OCI-LY7 (cell line): ENCODE results near the gene PRB4. TPM values are rescaled to one million over a fixed set of nuclear protein-coding genes. Genes with fewer than 3 reads are reported as not detected.

Source experiments
- BruUV-seq: library from RNA; stranded (reverse); fragments of 400-500 nt; replicated peaks from 2 replicates; lab custom pipeline; 2021; lab: Mats Ljungman, UMichigan
- CTCF ChIA-PET: fragments of 300-600 bp; sonication (Branson Sonifier 250); formaldehyde crosslinking; loops from one replicate; lab custom pipeline; 2022; ENCODE audit warnings: antibody characterized with exemption; ENCODE audit not compliant: unreplicated experiment; lab: Charles Lee
- POLR2A ChIA-PET: fragments of 300-600 bp; sonication (Branson Sonifier 250); formaldehyde crosslinking; loops from one replicate; lab custom pipeline; 2022; ENCODE audit warnings: antibody characterized with exemption; lab: Charles Lee
- DNase-seq: peaks from one replicate; pipeline ENCODE4 v3.0.0-alpha.2; 2015; ENCODE audit warnings: low spot score
- H2AFZ ChIP-seq: fragments of 200-600 bp; sonication (generic), shearing (Covaris generic); 2 replicates; pipeline ENCODE4 v1.6.1; 2014; ENCODE audit warnings: mild to moderate bottlenecking, antibody characterized with exemption, low read length, moderate library complexity
- H3K27ac ChIP-seq: fragments of 200-600 bp; sonication (generic); 2 replicates; pipeline ENCODE4 v1.5.1; 2014; ENCODE audit warnings: mixed run types, low read depth, mild to moderate bottlenecking, moderate library complexity, low read length, inconsistent platforms; ENCODE audit not compliant: poor library complexity, severe bottlenecking
- H3K36me3 ChIP-seq: fragments of 200-600 bp; sonication (generic); 2 replicates; pipeline ENCODE4 v1.6.1; 2014; ENCODE audit warnings: mild to moderate bottlenecking, antibody characterized with exemption, low read length, moderate library complexity, mixed read lengths; ENCODE audit not compliant: insufficient read depth
- H3K4me1 ChIP-seq: fragments of 200-600 bp; sonication (generic); 2 replicates; pipeline ENCODE4 v1.5.1; 2014; ENCODE audit warnings: mild to moderate bottlenecking, low read length; ENCODE audit not compliant: insufficient read depth, poor library complexity, severe bottlenecking
- H3K4me2 ChIP-seq: fragments of 200-600 bp; sonication (generic); 2 replicates; pipeline ENCODE4 v1.6.1; 2014; ENCODE audit warnings: mild to moderate bottlenecking, low read length
- H3K4me3 ChIP-seq: fragments of 200-600 bp; sonication (generic); 2 replicates; pipeline ENCODE4 v1.5.1; 2014; ENCODE audit warnings: mild to moderate bottlenecking, low read depth, low read length; ENCODE audit not compliant: poor library complexity, severe bottlenecking
- H3K79me2 ChIP-seq: fragments of 200-600 bp; sonication (generic); 2 replicates; pipeline ENCODE4 v1.6.1; 2016; ENCODE audit warnings: low read depth, mild to moderate bottlenecking, low read length, moderate library complexity, mixed read lengths; ENCODE audit not compliant: insufficient read depth
- H3K9me2 ChIP-seq: fragments of 200-600 bp; sonication (generic); 2 replicates; pipeline ENCODE4 v1.6.1; 2016; ENCODE audit warnings: mild to moderate bottlenecking, low read length, mixed read lengths; ENCODE audit not compliant: insufficient read depth
- H3K9me3 ChIP-seq: fragments of 200-600 bp; sonication (generic); 2 replicates; pipeline ENCODE4 v1.6.1; 2014; ENCODE audit warnings: mild to moderate bottlenecking, mixed run types, low read length, mixed read lengths
- H4K20me1 ChIP-seq: fragments of 200-600 bp; sonication (generic); 2 replicates; pipeline ENCODE4 v1.6.1; 2014; ENCODE audit warnings: mild to moderate bottlenecking, antibody characterized with exemption, low read length, moderate library complexity, mixed read lengths; ENCODE audit not compliant: insufficient read depth
- EZH2phosphoT487 ChIP-seq: fragments of 200-600 bp; sonication (generic); IDR thresholded peaks from 2 replicates; pipeline ENCODE4 v1.6.1; 2018; ENCODE audit warnings: low read depth, borderline replicate concordance, mild to moderate bottlenecking, mixed run types, antibody characterized with exemption, low read length, moderate library complexity, mixed read lengths
- intact Hi-C: fragments of 100-400 bp; cut with micrococcal nuclease; formaldehyde crosslinking; loops from one replicate; pipeline ENCODE4 v1.10.0; 2022; ENCODE audit not compliant: unreplicated experiment
- total RNA-seq, 2 experiments: library from RNA; depleted of rRNA in 1 of 2; stranded (reverse); fragments of >200 nt in 1 of 2; shearing (Covaris generic) in 1 of 2; gene quantifications; 2 replicates each; pipeline ENCODE4 v1.2.3, GENCODE V29; 2014 to 2022
- TF ChIP-seq, protein P1 (sequence below): fragments of 200-600 bp; sonication (generic); conservative IDR thresholded peaks from 2 replicates; pipeline ENCODE4 v1.5.1; 2014; ENCODE audit warnings: mild to moderate bottlenecking, antibody characterized with exemption, low read length, moderate library complexity, mixed read lengths

PRB4 gene
- total RNA-seq, 2 experiments from 2014 or later = not detected

DNA sequence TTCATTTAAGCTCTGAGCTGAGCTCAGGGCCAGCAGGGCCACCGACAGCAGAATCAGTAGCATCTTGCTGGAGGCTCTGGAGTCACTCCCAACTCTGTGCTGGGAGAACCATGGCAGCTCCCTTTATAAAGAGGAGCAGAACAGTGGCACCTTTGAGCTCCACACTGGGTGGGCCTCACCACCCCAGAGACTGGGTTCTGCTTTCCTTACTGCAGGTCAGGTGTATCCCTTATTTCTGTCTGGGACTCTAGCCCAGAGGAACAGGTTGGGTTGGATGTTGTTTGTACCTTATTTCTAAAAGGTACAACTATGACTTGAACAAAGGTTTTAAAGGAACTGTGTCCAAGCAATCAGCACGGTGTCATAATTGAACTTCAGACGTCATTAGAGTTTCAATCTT lies 40.6 kb downstream of the PRB4 start, which contains the start of gene PRB3:
TSS of gene PRB3 (minus strand) at position 101 of the 400 bp plus-strand sequence. CDS start at position 63, 38 bp downstream.
- no peak within 1 kb of the TSS for H3K27ac ChIP-seq
- no peak for DNase-seq
- no peaks in the 10 kb centered on the region for H3K79me2 ChIP-seq
- CTCF ChIA-PET = no interaction called here
- H3K9me2 ChIP-seq = no peaks in the 10 kb centered on the region
- H3K4me2 ChIP-seq = no peak within 1 kb of the TSS
- TF ChIP-seq EZH2phosphoT487 = no peak
- TF ChIP-seq, protein P1, sequence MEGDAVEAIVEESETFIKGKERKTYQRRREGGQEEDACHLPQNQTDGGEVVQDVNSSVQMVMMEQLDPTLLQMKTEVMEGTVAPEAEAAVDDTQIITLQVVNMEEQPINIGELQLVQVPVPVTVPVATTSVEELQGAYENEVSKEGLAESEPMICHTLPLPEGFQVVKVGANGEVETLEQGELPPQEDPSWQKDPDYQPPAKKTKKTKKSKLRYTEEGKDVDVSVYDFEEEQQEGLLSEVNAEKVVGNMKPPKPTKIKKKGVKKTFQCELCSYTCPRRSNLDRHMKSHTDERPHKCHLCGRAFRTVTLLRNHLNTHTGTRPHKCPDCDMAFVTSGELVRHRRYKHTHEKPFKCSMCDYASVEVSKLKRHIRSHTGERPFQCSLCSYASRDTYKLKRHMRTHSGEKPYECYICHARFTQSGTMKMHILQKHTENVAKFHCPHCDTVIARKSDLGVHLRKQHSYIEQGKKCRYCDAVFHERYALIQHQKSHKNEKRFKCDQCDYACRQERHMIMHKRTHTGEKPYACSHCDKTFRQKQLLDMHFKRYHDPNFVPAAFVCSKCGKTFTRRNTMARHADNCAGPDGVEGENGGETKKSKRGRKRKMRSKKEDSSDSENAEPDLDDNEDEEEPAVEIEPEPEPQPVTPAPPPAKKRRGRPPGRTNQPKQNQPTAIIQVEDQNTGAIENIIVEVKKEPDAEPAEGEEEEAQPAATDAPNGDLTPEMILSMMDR = no peak
- no peaks in the 10 kb centered on the region for H3K4me1 ChIP-seq
- POLR2A ChIA-PET = interaction anchor here (0.6 to 0.7 kb wide), 2 partner anchors 420 to 910 kb away, joined by 3 to 6 read pairs; no protein-coding TSS in a partner anchor
- no peak within 1 kb of the TSS for H2AFZ ChIP-seq
- no peaks in the 10 kb centered on the region for H3K9me3 ChIP-seq
- H3K4me3 ChIP-seq = no peak within 1 kb of the TSS
- intact Hi-C loops = no loop called here
- no peaks in the 10 kb centered on the region for H4K20me1 ChIP-seq
- no peaks in the 10 kb centered on the region for H3K36me3 ChIP-seq
- no TSS peak for BruUV-seq

DNA sequence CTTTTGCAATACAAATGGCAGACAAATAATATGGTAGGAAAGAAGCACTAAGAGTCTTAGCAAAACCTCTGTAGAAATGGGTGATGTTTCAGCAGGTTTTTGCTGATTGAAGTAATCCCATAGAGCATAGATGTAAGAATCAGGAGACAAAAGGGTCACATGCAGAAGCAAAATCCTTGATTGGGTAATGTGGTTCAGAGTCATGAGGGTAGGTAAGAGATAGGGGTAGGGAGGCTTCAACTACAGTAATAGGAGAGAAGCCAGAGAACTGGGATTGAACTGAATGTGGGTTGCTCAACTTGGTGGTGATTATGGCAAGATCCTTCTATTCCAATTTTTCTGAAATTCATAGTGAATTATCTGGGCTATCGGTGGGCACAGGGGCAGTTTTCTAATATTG lies 45.7 kb downstream of the PRB4 start:
- BruUV-seq = no TSS peak
- H3K4me1 ChIP-seq = no peaks in the 10 kb centered on the region
- H3K9me2 ChIP-seq = no peaks in the 10 kb centered on the region
- ChIA-PET CTCF (no interaction called here), POLR2A (no interaction called here)
- intact Hi-C loops = no loop called here
- no peak overlapping the region for H2AFZ ChIP-seq
- no peaks in the 10 kb centered on the region for H3K79me2 ChIP-seq
- H3K36me3 ChIP-seq = no peaks in the 10 kb centered on the region
- no peak for DNase-seq
- H3K4me3 ChIP-seq = no peak overlapping the region
- no peaks in the 10 kb centered on the region for H4K20me1 ChIP-seq
- no peak overlapping the region for H3K27ac ChIP-seq
- H3K9me3 ChIP-seq = no peaks in the 10 kb centered on the region
- TF ChIP-seq EZH2phosphoT487 = no peak
- TF ChIP-seq, protein P1 = no peak
- H3K4me2 ChIP-seq = no peak overlapping the region

Other genes starting within 250 kb of the PRB4 start
- 1.3 TPM in 1 of 2 replicates, not detected in the other for gene TAS2R46, start 248.1 kb downstream of the PRB4 start, total RNA-seq (2014; rRNA removed; shearing (Covaris generic))
- 1.4 and 1.6 TPM in 2 replicates for gene TAS2R46, start 248.1 kb downstream of the PRB4 start, total RNA-seq (2022)
- gene TAS2R43, start 218.1 kb downstream of the PRB4 start, total RNA-seq (2014; rRNA removed; shearing (Covaris generic)) = 3.1 and 4.7 TPM in 2 replicates
- gene TAS2R43, start 218.1 kb downstream of the PRB4 start, total RNA-seq (2022) = 3.0 and 3.1 TPM in 2 replicates
- 4.1 and 5.4 TPM in 2 replicates for gene TAS2R30, start 175.8 kb downstream of the PRB4 start, total RNA-seq (2014; rRNA removed; shearing (Covaris generic))
- 6.0 and 6.5 TPM in 2 replicates for gene TAS2R30, start 175.8 kb downstream of the PRB4 start, total RNA-seq (2022)
- gene SMIM10L1, start 139.2 kb downstream of the PRB4 start, total RNA-seq (2014; rRNA removed; shearing (Covaris generic)) = 5.8 and 8.4 TPM in 2 replicates
- 6.9 and 7.8 TPM in 2 replicates for gene SMIM10L1, start 139.2 kb downstream of the PRB4 start, total RNA-seq (2022)
- gene TAS2R42, start 123.5 kb downstream of the PRB4 start, total RNA-seq (2014; rRNA removed; shearing (Covaris generic)) = not detected in 2 replicates
- not detected in 2 replicates for gene TAS2R42, start 123.5 kb downstream of the PRB4 start, total RNA-seq (2022)
- gene PRB3, start 40.7 kb downstream of the PRB4 start, total RNA-seq (2014; rRNA removed; shearing (Covaris generic)) = not detected in 2 replicates
- gene PRB3, start 40.7 kb downstream of the PRB4 start, total RNA-seq (2022) = not detected in 2 replicates
- gene PRB2, start 85.1 kb upstream of the PRB4 start, total RNA-seq (2014; rRNA removed; shearing (Covaris generic)) = not detected in 2 replicates
- gene PRB2, start 85.1 kb upstream of the PRB4 start, total RNA-seq (2022) = not detected in 2 replicates